IMR-90 (cell line): ENCODE results near the gene FHIP1A. TPM values are rescaled to one million over a fixed set of nuclear protein-coding genes. Genes with fewer than 3 reads are reported as not detected.

Experiments used
- ATAC-seq: fragments of 200-7000 bp; cut with Tn5 transposase; 2 replicates; pipeline ENCODE4 v1.9.1; 2020; ENCODE audit warnings: low read depth, mild to moderate bottlenecking, moderate library complexity
- BruUV-seq: library from RNA; stranded (reverse); fragments of 400-500 nt; replicated peaks from 2 replicates; lab custom pipeline; 2021; lab: Mats Ljungman, UMichigan
- CTCF ChIA-PET: fragments of 300-600 bp; formaldehyde crosslinking; extraction: SDS; loops from one replicate; lab custom pipeline; 2021; ENCODE audit warnings: antibody characterized with exemption; lab: Yijun Ruan, JAX
- POLR2A ChIA-PET: fragments of 300-600 bp; sonication (Branson Sonifier 250); formaldehyde crosslinking; loops from one replicate; lab custom pipeline; 2022; ENCODE audit warnings: antibody characterized with exemption; ENCODE audit not compliant: unreplicated experiment; lab: Charles Lee
- DNase-seq: peaks from one replicate; pipeline ENCODE4 v3.0.0; 2013
- H2AFZ ChIP-seq: replicated peaks from 2 replicates; pipeline ENCODE3; 2013; ENCODE audit warnings: low read length, mild to moderate bottlenecking; ENCODE audit not compliant: poor library complexity
- H2AK5ac ChIP-seq: 2 replicates; pipeline ENCODE4 v1.6.1; 2013; ENCODE audit warnings: low read depth, low read length, inconsistent platforms
- H2AK9ac ChIP-seq: replicated peaks from 2 replicates; pipeline ENCODE3; 2013; ENCODE audit warnings: mild to moderate bottlenecking, low read depth, low read length, moderate library complexity; ENCODE audit not compliant: poor library complexity
- H2BK120ac ChIP-seq: 2 replicates; pipeline ENCODE4 v1.6.1; 2013; ENCODE audit warnings: low read depth, low read length, inconsistent platforms
- H2BK15ac ChIP-seq: 3 replicates; pipeline ENCODE4 v1.6.1; 2013; ENCODE audit warnings: low read depth, low read length, inconsistent platforms
- H2BK20ac ChIP-seq: 2 replicates; pipeline ENCODE4 v1.6.1; 2013; ENCODE audit warnings: low read depth, mild to moderate bottlenecking, inconsistent platforms, low read length, moderate library complexity
- H2BK5ac ChIP-seq: 2 replicates; pipeline ENCODE4 v1.6.1; 2013; ENCODE audit warnings: mild to moderate bottlenecking, low read depth, low read length, inconsistent platforms; ENCODE audit not compliant: poor library complexity, severe bottlenecking
- H3K14ac ChIP-seq: replicated peaks from 2 replicates; pipeline ENCODE4 v1.6.1; 2013; ENCODE audit warnings: low read depth, low read length, inconsistent platforms
- H3K18ac ChIP-seq: 2 replicates; pipeline ENCODE4 v1.6.1; 2013; ENCODE audit warnings: low read depth, low read length, control low read depth
- H3K23ac ChIP-seq: 2 replicates; pipeline ENCODE4 v1.6.1; 2013; ENCODE audit warnings: low read depth, low read length, inconsistent platforms
- H3K27ac ChIP-seq: 2 replicates; pipeline ENCODE4 v1.5.1; 2013; ENCODE audit warnings: mild to moderate bottlenecking, control low read depth, low read length; ENCODE audit not compliant: insufficient read depth
- H3K27me3 ChIP-seq: 2 replicates; pipeline ENCODE4 v1.6.1; 2013; ENCODE audit warnings: low read length; ENCODE audit not compliant: control insufficient read depth, insufficient read depth
- H3K36me3 ChIP-seq: 2 replicates; pipeline ENCODE4 v1.6.1; 2013; ENCODE audit warnings: low read length, mixed read lengths; ENCODE audit not compliant: control insufficient read depth, insufficient read depth
- H3K4ac ChIP-seq: 2 replicates; pipeline ENCODE4 v1.6.1; 2013; ENCODE audit warnings: low read depth, low read length, inconsistent platforms
- H3K4me1 ChIP-seq: 2 replicates; pipeline ENCODE4 v1.6.1; 2013; ENCODE audit warnings: low read length, mixed read lengths; ENCODE audit not compliant: control insufficient read depth, insufficient read depth
- H3K4me2 ChIP-seq: 2 replicates; pipeline ENCODE4 v1.6.1; 2013; ENCODE audit warnings: low read depth, mild to moderate bottlenecking, control low read depth, low read length, moderate library complexity
- H3K4me3 ChIP-seq: 2 replicates; pipeline ENCODE4 v1.5.1; 2013; ENCODE audit warnings: low read depth, mild to moderate bottlenecking, control low read depth, low read length, moderate library complexity; ENCODE audit not compliant: insufficient read depth
- H3K56ac ChIP-seq: 2 replicates; pipeline ENCODE4 v1.6.1; 2013; ENCODE audit warnings: low read length, inconsistent platforms; ENCODE audit not compliant: insufficient read depth; ENCODE audit errors: extremely low read depth
- H3K79me1 ChIP-seq, 2 experiments: 2 replicates each; pipeline ENCODE4 v1.6.1; 2013; ENCODE audit warnings: low read length in 2 of 2, inconsistent platforms in 1 of 2, low read depth in 1 of 2
- H3K9ac ChIP-seq: 2 replicates; pipeline ENCODE4 v1.6.1; 2013; ENCODE audit warnings: low read depth, low read length, control low read depth
- H3K9me1 ChIP-seq: 2 replicates; pipeline ENCODE4 v1.6.1; 2013; ENCODE audit warnings: low read length, inconsistent platforms; ENCODE audit not compliant: insufficient read depth
- H3K9me3 ChIP-seq: 2 replicates; pipeline ENCODE4 v1.6.1; 2013; ENCODE audit warnings: low read length; ENCODE audit not compliant: control insufficient read depth, insufficient read depth
- H4K20me1 ChIP-seq: 2 replicates; pipeline ENCODE4 v1.6.1; 2013; ENCODE audit warnings: low read length, inconsistent platforms; ENCODE audit not compliant: insufficient read depth
- H4K5ac ChIP-seq: 2 replicates; pipeline ENCODE4 v1.6.1; 2013; ENCODE audit warnings: mild to moderate bottlenecking, low read depth, low read length, control low read depth
- H4K8ac ChIP-seq, 2 experiments: 2 replicates each; pipeline ENCODE4 v1.6.1; 2013; ENCODE audit warnings: low read depth in 2 of 2, low read length in 2 of 2, control low read depth in 1 of 2, inconsistent platforms in 1 of 2
- H4K91ac ChIP-seq: 2 replicates; pipeline ENCODE4 v1.6.1; 2013; ENCODE audit warnings: low read depth, low read length, inconsistent platforms; ENCODE audit not compliant: insufficient read depth
- BHLHE40 ChIP-seq: fragments of 150-350 bp; IDR thresholded peaks from 2 replicates; pipeline ENCODE4 v1.6.1; 2016; ENCODE audit warnings: mild to moderate bottlenecking, low read depth, low read length
- CEBPB ChIP-seq: IDR thresholded peaks from 2 replicates; pipeline ENCODE4 v1.6.1; 2012; ENCODE audit warnings: low read depth, low read length, improper control_type of control experiment
- CHD1 ChIP-seq: IDR thresholded peaks from 2 replicates; pipeline ENCODE4 v1.6.1; 2012; ENCODE audit warnings: low read depth, low read length, improper control_type of control experiment
- FOS ChIP-seq: fragments of 150-350 bp; IDR thresholded peaks from 2 replicates; pipeline ENCODE4 v1.6.1; 2016; ENCODE audit warnings: low read depth, low read length
- MAFK ChIP-seq: IDR thresholded peaks from 2 replicates; pipeline ENCODE4 v1.6.1; 2012; ENCODE audit warnings: low read depth, low read length, improper control_type of control experiment
- MAZ ChIP-seq: IDR thresholded peaks from 2 replicates; pipeline ENCODE4 v1.6.1; 2012; ENCODE audit warnings: low read depth, mild to moderate bottlenecking, low read length, improper control_type of control experiment, moderate library complexity, borderline replicate concordance
- MXI1 ChIP-seq: IDR thresholded peaks from 2 replicates; pipeline ENCODE4 v1.6.1; 2012; ENCODE audit warnings: low read depth, mild to moderate bottlenecking, low read length, moderate library complexity, borderline replicate concordance
- NFE2L2 ChIP-seq: fragments of 150-350 bp; IDR thresholded peaks from 2 replicates; pipeline ENCODE4 v1.6.1; 2016; ENCODE audit warnings: low read depth, mild to moderate bottlenecking, low read length
- POLR2A ChIP-seq: IDR thresholded peaks from 2 replicates; pipeline ENCODE4 v1.6.1; 2012; ENCODE audit warnings: mild to moderate bottlenecking, low read depth, low read length
- RAD21 ChIP-seq: IDR thresholded peaks from 2 replicates; pipeline ENCODE4 v1.6.1; 2012; ENCODE audit warnings: low read length, improper control_type of control experiment
- RCOR1 ChIP-seq: IDR thresholded peaks from 2 replicates; pipeline ENCODE4 v1.6.1; 2012; ENCODE audit warnings: mild to moderate bottlenecking, low read length, improper control_type of control experiment; ENCODE audit not compliant: insufficient replicate concordance
- RFX5 ChIP-seq: IDR thresholded peaks from 2 replicates; pipeline ENCODE4 v1.8.0; 2012; ENCODE audit warnings: low read depth, mild to moderate bottlenecking, low read length, moderate library complexity
- SMC3 ChIP-seq: fragments of 150-350 bp; IDR thresholded peaks from 2 replicates; pipeline ENCODE4 v1.6.1; 2016; ENCODE audit warnings: low read depth, mild to moderate bottlenecking, antibody characterized with exemption, low read length, moderate library complexity
- WGBS, 2 experiments: methylation state at CpG; one replicate each; pipeline versions ENCODE4 v1.1.5 to v1.1.7; 2013; ENCODE audit warnings: missing lambda C conversion rate in 2 of 2; ENCODE audit not compliant: insufficient read length in 1 of 2; ENCODE audit errors: extremely low coverage in 2 of 2; 5-methylcytosine and 5-hydroxymethylcytosine counted together
- dilution Hi-C: fragments of 300-500 bp; cut with HindIII; formaldehyde crosslinking; loops from one replicate; pipeline ENCODE4 v1.14.3; 2018; ENCODE audit warnings: low sequenced_read_pairs; ENCODE audit not compliant: unreplicated experiment
- in situ Hi-C: fragments of 300-500 bp; cut with MboI; formaldehyde crosslinking; loops from 3 replicates; pipeline ENCODE4 v1.14.3; 2019; ENCODE audit warnings: low sequenced_read_pairs, inconsistent platforms, mixed read lengths
- intact Hi-C: fragments of 100-400 bp; cut with micrococcal nuclease; formaldehyde crosslinking; loops from 2 replicates; pipeline ENCODE4 v1.10.0; 2022
- polyA plus RNA-seq, 3 experiments: library from polyadenylated mRNA; depleted of rRNA; stranded (reverse); fragments of >200 nt; gene quantifications; 2 replicates each; pipeline ENCODE4 v1.2.3, GENCODE V29; 2012; ENCODE audit warnings: low replicate concordance in 1 of 3
- total RNA-seq: library from RNA; depleted of rRNA; stranded (reverse); fragments of >200 nt; gene quantifications from 2 replicates; pipeline ENCODE4 v1.2.3, GENCODE V29; 2012
- TF ChIP-seq, protein P1 (sequence below): fragments of 150-350 bp; IDR thresholded peaks from 2 replicates; pipeline ENCODE4 v1.6.1; 2016; ENCODE audit warnings: low read depth, mild to moderate bottlenecking, low read length, moderate library complexity, borderline replicate concordance
- TF ChIP-seq, protein P2 (sequence below): fragments of 150-350 bp; IDR thresholded peaks from 2 replicates; pipeline ENCODE4 v1.6.1; 2017; ENCODE audit warnings: mild to moderate bottlenecking, antibody characterized with exemption, low read length, low read depth
- TF ChIP-seq, protein P3 (sequence below): conservative IDR thresholded peaks from 2 replicates; pipeline ENCODE4 v1.5.1; 2012; ENCODE audit warnings: mild to moderate bottlenecking, low read depth, low read length, improper control_type of control experiment

Gene FHIP1A
- total and polyA plus RNA-seq, 2 of the 4 experiments (the other 2 are of a cell fraction): 0.02 to 0.18 TPM

DNA sequence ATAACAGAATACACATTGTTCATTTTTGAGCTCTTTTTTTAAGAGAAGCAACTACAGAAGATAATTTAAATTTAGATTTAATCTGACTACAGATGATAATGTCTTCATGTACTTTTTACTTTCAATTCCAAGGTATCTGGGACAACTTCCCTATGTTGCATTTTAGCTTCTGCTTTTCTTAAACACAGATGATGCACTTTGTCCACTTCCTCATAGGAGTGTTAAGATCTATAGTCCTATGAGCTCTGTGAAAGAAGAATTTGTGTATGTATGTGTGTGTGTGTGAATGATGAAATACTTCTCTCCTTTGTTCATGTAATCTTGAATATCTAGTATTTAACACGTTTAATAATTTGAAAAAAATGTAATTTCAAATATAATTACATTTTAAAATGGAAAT is 5.3 kb upstream of the FHIP1A start:
- H2AFZ ChIP-seq: no peak overlapping the region
- H3K79me1 ChIP-seq: no peaks in the 10 kb centered on the region
- H3K18ac ChIP-seq: no peak overlapping the region
- no peaks in the 10 kb centered on the region for H3K36me3 ChIP-seq
- no peak overlapping the region for H4K8ac ChIP-seq
- POLR2A ChIA-PET: no interaction called here
- H4K91ac ChIP-seq: no peak overlapping the region
- no peaks in the 10 kb centered on the region for H3K4me1 ChIP-seq
- H3K4me3 ChIP-seq: no peak overlapping the region
- no peak overlapping the region for H2BK15ac ChIP-seq
- H2AK9ac ChIP-seq: no peak overlapping the region
- H3K23ac ChIP-seq: no peak overlapping the region
- no peak overlapping the region for H3K56ac ChIP-seq
- H4K5ac ChIP-seq: no peak overlapping the region
- H2BK120ac ChIP-seq: no peak overlapping the region
- H2AK5ac ChIP-seq: no peak overlapping the region
- no peak overlapping the region for H3K14ac ChIP-seq
- no peak overlapping the region for H3K4me2 ChIP-seq
- no peak overlapping the region for H3K27ac ChIP-seq
- no peak overlapping the region for H3K9ac ChIP-seq
- no peak overlapping the region for H3K4ac ChIP-seq
- dilution Hi-C loops (no loop called here), intact Hi-C loops (no loop called here), in situ Hi-C loops (no loop called here)
- no peak overlapping the region for H2BK20ac ChIP-seq
- CTCF ChIA-PET: interaction anchor here (0.6 kb wide), 2 partner anchors 9 to 24 kb away, joined by 3 read pairs; no protein-coding TSS in a partner anchor
- H2BK5ac ChIP-seq: no peak overlapping the region
- peaks cover 22% of the 10 kb centered on the region for H3K27me3 ChIP-seq
- H3K9me3 ChIP-seq: no peaks in the 10 kb centered on the region
- DNase-seq: no peak
- no peaks in the 10 kb centered on the region for H3K9me1 ChIP-seq
- WGBS, 2 experiments: no CpG with 5 or more reads among the region's 1 CpG
- no peaks in the 10 kb centered on the region for H4K20me1 ChIP-seq
- ATAC-seq: no peak
- TF ChIP-seq, protein P1, sequence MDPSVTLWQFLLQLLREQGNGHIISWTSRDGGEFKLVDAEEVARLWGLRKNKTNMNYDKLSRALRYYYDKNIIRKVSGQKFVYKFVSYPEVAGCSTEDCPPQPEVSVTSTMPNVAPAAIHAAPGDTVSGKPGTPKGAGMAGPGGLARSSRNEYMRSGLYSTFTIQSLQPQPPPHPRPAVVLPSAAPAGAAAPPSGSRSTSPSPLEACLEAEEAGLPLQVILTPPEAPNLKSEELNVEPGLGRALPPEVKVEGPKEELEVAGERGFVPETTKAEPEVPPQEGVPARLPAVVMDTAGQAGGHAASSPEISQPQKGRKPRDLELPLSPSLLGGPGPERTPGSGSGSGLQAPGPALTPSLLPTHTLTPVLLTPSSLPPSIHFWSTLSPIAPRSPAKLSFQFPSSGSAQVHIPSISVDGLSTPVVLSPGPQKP: no peak
- no peak for TF ChIP-seq SMC3
- no peak for TF ChIP-seq RCOR1
- no peak for TF ChIP-seq MAZ
- TF ChIP-seq MAFK: no peak
- TF ChIP-seq, protein P2, sequence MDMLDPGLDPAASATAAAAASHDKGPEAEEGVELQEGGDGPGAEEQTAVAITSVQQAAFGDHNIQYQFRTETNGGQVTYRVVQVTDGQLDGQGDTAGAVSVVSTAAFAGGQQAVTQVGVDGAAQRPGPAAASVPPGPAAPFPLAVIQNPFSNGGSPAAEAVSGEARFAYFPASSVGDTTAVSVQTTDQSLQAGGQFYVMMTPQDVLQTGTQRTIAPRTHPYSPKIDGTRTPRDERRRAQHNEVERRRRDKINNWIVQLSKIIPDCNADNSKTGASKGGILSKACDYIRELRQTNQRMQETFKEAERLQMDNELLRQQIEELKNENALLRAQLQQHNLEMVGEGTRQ: no peak
- TF ChIP-seq CEBPB: no peak
- no peak for TF ChIP-seq NFE2L2
- TF ChIP-seq CHD1: no peak
- no peak for TF ChIP-seq RAD21
- TF ChIP-seq BHLHE40: no peak
- TF ChIP-seq FOS: no peak
- TF ChIP-seq RFX5: no peak
- TF ChIP-seq, protein P3, sequence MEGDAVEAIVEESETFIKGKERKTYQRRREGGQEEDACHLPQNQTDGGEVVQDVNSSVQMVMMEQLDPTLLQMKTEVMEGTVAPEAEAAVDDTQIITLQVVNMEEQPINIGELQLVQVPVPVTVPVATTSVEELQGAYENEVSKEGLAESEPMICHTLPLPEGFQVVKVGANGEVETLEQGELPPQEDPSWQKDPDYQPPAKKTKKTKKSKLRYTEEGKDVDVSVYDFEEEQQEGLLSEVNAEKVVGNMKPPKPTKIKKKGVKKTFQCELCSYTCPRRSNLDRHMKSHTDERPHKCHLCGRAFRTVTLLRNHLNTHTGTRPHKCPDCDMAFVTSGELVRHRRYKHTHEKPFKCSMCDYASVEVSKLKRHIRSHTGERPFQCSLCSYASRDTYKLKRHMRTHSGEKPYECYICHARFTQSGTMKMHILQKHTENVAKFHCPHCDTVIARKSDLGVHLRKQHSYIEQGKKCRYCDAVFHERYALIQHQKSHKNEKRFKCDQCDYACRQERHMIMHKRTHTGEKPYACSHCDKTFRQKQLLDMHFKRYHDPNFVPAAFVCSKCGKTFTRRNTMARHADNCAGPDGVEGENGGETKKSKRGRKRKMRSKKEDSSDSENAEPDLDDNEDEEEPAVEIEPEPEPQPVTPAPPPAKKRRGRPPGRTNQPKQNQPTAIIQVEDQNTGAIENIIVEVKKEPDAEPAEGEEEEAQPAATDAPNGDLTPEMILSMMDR: no peak
- TF ChIP-seq MXI1: no peak
- no peak for TF ChIP-seq POLR2A
- no TSS peak for BruUV-seq
